ENCODE results near the gene EIF2S3.
"Not testable (repeated sequence)": the region's sequence is repeated elsewhere in the genome, so short reads cannot be mapped to it uniquely, and the experiment has no call there.

Gene EIF2S3

DNA sequence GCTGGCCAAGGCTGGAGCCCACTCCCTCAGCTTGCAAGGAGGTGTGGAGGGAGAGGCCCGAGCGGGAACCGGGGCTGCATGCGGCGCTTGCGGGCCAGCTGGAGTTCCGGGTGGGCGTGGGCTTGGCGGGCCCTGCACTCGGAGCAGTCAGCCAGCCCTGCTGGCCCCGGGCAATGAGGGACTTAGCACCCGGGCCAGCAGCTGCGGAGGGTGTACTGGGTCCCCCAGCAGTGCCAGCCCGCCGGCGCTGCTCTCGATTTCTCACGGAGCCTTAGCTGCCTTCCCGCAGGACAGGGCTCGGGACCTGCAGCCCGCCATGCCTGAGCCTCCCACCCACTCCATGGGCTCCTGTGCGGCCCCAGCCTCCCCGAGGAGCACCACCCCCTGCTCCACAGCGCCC lies 5.1 kb upstream of the EIF2S3 start:
- not testable (repeated sequence) for H3K9me3 ChIP-seq (ENCODE audit: control insufficient read depth, low read length); H3K4me3 ChIP-seq (ENCODE audit: insufficient read depth, low read depth, low read length); H3K27ac ChIP-seq (ENCODE audit: insufficient read depth, low read depth, low read length, poor library complexity, severe bottlenecking); H3K36me3 ChIP-seq (ENCODE audit: control insufficient read depth, insufficient read depth, low read length); H3K4me1 ChIP-seq (ENCODE audit: control insufficient read depth, insufficient read depth, low read length); H3K27me3 ChIP-seq (ENCODE audit: control insufficient read depth, insufficient read depth, low read length, poor library complexity, severe bottlenecking)
- 96 to 97% methylated on average over 23 to 24 of the region's 24 CpGs for WGBS, 2 experiments

- not testable (repeated sequence) for H3K36me3 ChIP-seq (ENCODE audit: control insufficient read depth, insufficient read depth, low read length)
Measured at GRCh38 chrX:24050522-24051318, 4.0 kb upstream of the EIF2S3 start.

GRCh38 chrX:24055043-24055356 lies 244 bp downstream of the EIF2S3 start:
- Histone ChIP-seq H3K9me3 (ENCODE audit: control insufficient read depth, low read length) (no peaks in the 10 kb centered on the region), H3K36me3 (ENCODE audit: control insufficient read depth, insufficient read depth, low read length) (peaks cover 2% of the 10 kb centered on the region), H3K27me3 (ENCODE audit: control insufficient read depth, insufficient read depth, low read length, poor library complexity, severe bottlenecking) (no peaks in the 10 kb centered on the region), H3K4me3 (ENCODE audit: insufficient read depth, low read depth, low read length) (no peak overlapping the region), H3K4me1 (ENCODE audit: control insufficient read depth, insufficient read depth, low read length) (no peaks in the 10 kb centered on the region), H3K27ac (ENCODE audit: insufficient read depth, low read depth, low read length, poor library complexity, severe bottlenecking) (peak overlapping the region; percentile 99)
- 0 to 1% methylated on average over 14 of the region's 14 CpGs for WGBS, 2 experiments

More at GRCh38 chrX:24050522-24051318, 4.0 kb upstream of the EIF2S3 start:
- H3K27ac ChIP-seq (ENCODE audit: insufficient read depth, low read depth, low read length, poor library complexity, severe bottlenecking); H3K27me3 ChIP-seq (ENCODE audit: control insufficient read depth, insufficient read depth, low read length, poor library complexity, severe bottlenecking); H3K4me3 ChIP-seq (ENCODE audit: insufficient read depth, low read depth, low read length); H3K4me1 ChIP-seq (ENCODE audit: control insufficient read depth, insufficient read depth, low read length); H3K9me3 ChIP-seq (ENCODE audit: control insufficient read depth, low read length): not testable (repeated sequence)
- WGBS, 2 experiments: 92 to 93% methylated on average over 22 to 26 of the region's 26 CpGs

DNA sequence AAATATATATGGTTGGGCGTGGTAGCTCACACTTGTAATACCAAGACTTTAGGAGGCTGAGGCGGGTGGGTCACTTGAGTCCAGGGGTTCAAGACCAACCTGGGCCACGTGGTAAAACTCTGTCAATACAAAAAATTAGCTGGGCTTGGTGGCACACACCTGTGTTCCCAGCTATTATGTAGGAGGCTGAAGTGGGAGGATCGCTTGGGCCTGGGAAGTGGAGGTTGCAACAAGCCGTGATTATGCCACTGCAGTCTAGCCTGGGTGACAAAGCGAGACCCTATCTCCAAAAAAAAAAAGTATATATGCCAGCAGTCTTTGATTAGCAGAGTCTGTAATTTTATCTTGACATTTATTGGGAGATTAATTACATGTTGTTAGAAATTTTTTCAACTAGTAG lies 8.7 kb downstream of the EIF2S3 start:
- peaks cover 13% of the 10 kb centered on the region for H3K36me3 ChIP-seq (ENCODE audit: control insufficient read depth, insufficient read depth, low read length)

GRCh38 chrX:24069877-24070276 lies 15.1 kb downstream of the EIF2S3 start:
- 97 to 98% methylated on average over 7 to 9 of the region's 9 CpGs for WGBS, 2 experiments
- H3K27ac ChIP-seq (ENCODE audit: insufficient read depth, low read depth, low read length, poor library complexity, severe bottlenecking): no peak overlapping the region
- no peak overlapping the region for H3K4me3 ChIP-seq (ENCODE audit: insufficient read depth, low read depth, low read length)
- no peaks in the 10 kb centered on the region for H3K27me3 ChIP-seq (ENCODE audit: control insufficient read depth, insufficient read depth, low read length, poor library complexity, severe bottlenecking)
- no peaks in the 10 kb centered on the region for H3K9me3 ChIP-seq (ENCODE audit: control insufficient read depth, low read length)
- peaks cover 8% of the 10 kb centered on the region for H3K36me3 ChIP-seq (ENCODE audit: control insufficient read depth, insufficient read depth, low read length)
- no peaks in the 10 kb centered on the region for H3K4me1 ChIP-seq (ENCODE audit: control insufficient read depth, insufficient read depth, low read length)

More for the DNA sequence above, 8.7 kb downstream of the EIF2S3 start:
- Histone ChIP-seq H3K4me1 (ENCODE audit: control insufficient read depth, insufficient read depth, low read length) (no peaks in the 10 kb centered on the region), H3K27me3 (ENCODE audit: control insufficient read depth, insufficient read depth, low read length, poor library complexity, severe bottlenecking) (no peaks in the 10 kb centered on the region), H3K9me3 (ENCODE audit: control insufficient read depth, low read length) (no peaks in the 10 kb centered on the region), H3K27ac (ENCODE audit: insufficient read depth, low read depth, low read length, poor library complexity, severe bottlenecking) (no peak overlapping the region), H3K4me3 (ENCODE audit: insufficient read depth, low read depth, low read length) (no peak overlapping the region)
- 96% methylated on average over 5 to 6 of the region's 6 CpGs for WGBS, 2 experiments

- no peaks in the 10 kb centered on the region for H3K4me1 ChIP-seq (ENCODE audit: control insufficient read depth, insufficient read depth, low read length)
- H3K36me3 ChIP-seq (ENCODE audit: control insufficient read depth, insufficient read depth, low read length): no peaks in the 10 kb centered on the region
- H3K9me3 ChIP-seq (ENCODE audit: control insufficient read depth, low read length): no peaks in the 10 kb centered on the region
- no peak overlapping the region for H3K27ac ChIP-seq (ENCODE audit: insufficient read depth, low read depth, low read length, poor library complexity, severe bottlenecking)
- 87 to 92% methylated on average over 3 to 4 of the region's 5 CpGs for WGBS, 2 experiments
- H3K27me3 ChIP-seq (ENCODE audit: control insufficient read depth, insufficient read depth, low read length, poor library complexity, severe bottlenecking): no peaks in the 10 kb centered on the region
- no peak overlapping the region for H3K4me3 ChIP-seq (ENCODE audit: insufficient read depth, low read depth, low read length)
Measured at GRCh38 chrX:24079411-24079810, 24.7 kb downstream of the EIF2S3 start.

GRCh38 chrX:24080245-24080644 lies 25.5 kb downstream of the EIF2S3 start:
- not testable (repeated sequence) for H3K27ac ChIP-seq (ENCODE audit: insufficient read depth, low read depth, low read length, poor library complexity, severe bottlenecking); H3K4me3 ChIP-seq (ENCODE audit: insufficient read depth, low read depth, low read length); H3K4me1 ChIP-seq (ENCODE audit: control insufficient read depth, insufficient read depth, low read length); H3K27me3 ChIP-seq (ENCODE audit: control insufficient read depth, insufficient read depth, low read length, poor library complexity, severe bottlenecking); H3K9me3 ChIP-seq (ENCODE audit: control insufficient read depth, low read length); H3K36me3 ChIP-seq (ENCODE audit: control insufficient read depth, insufficient read depth, low read length)
- 82 to 89% methylated on average over 8 of the region's 8 CpGs for WGBS, 2 experiments

DNA sequence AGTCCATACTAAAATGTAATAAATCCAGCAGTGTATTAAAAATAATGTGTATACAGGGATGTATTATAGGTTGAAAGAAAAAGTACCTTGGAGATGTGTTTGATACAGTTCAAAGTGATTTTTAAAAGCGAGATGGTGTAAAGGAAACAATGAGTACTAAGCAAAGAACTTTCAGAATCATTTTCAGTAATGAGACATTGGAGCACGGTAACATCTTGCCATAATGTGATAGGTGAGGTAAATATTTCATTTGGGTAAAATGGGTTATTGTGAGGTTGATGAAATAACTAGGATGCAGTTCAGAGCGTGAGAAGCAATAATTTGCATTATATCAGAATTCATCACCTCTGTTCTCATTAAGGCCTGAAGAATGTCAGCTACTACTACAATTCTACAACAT lies 25.9 kb downstream of the EIF2S3 start:
- Histone ChIP-seq H3K4me3 (ENCODE audit: insufficient read depth, low read depth, low read length) (no peak overlapping the region), H3K4me1 (ENCODE audit: control insufficient read depth, insufficient read depth, low read length) (no peaks in the 10 kb centered on the region), H3K27ac (ENCODE audit: insufficient read depth, low read depth, low read length, poor library complexity, severe bottlenecking) (no peak overlapping the region), H3K9me3 (ENCODE audit: control insufficient read depth, low read length) (no peaks in the 10 kb centered on the region), H3K27me3 (ENCODE audit: control insufficient read depth, insufficient read depth, low read length, poor library complexity, severe bottlenecking) (no peaks in the 10 kb centered on the region), H3K36me3 (ENCODE audit: control insufficient read depth, insufficient read depth, low read length) (no peaks in the 10 kb centered on the region)
- WGBS, 2 experiments: 93% methylated on average over 2 of the region's 3 CpGs

GRCh38 chrX:24081661-24082154 lies 27.0 kb downstream of the EIF2S3 start:
- Histone ChIP-seq H3K27ac (ENCODE audit: insufficient read depth, low read depth, low read length, poor library complexity, severe bottlenecking) (no peak overlapping the region), H3K4me3 (ENCODE audit: insufficient read depth, low read depth, low read length) (no peak overlapping the region), H3K36me3 (ENCODE audit: control insufficient read depth, insufficient read depth, low read length) (no peaks in the 10 kb centered on the region), H3K27me3 (ENCODE audit: control insufficient read depth, insufficient read depth, low read length, poor library complexity, severe bottlenecking) (no peaks in the 10 kb centered on the region), H3K9me3 (ENCODE audit: control insufficient read depth, low read length) (no peaks in the 10 kb centered on the region), H3K4me1 (ENCODE audit: control insufficient read depth, insufficient read depth, low read length) (no peaks in the 10 kb centered on the region)
- WGBS, 2 experiments: 12 to 18% methylated on average over 8 to 9 of the region's 14 CpGs

- no peaks in the 10 kb centered on the region for H3K4me1 ChIP-seq (ENCODE audit: control insufficient read depth, insufficient read depth, low read length)
- WGBS, 2 experiments: 80 to 100% methylated on average over 1 of the region's 2 CpGs
- H3K27me3 ChIP-seq (ENCODE audit: control insufficient read depth, insufficient read depth, low read length, poor library complexity, severe bottlenecking): no peaks in the 10 kb centered on the region
Measured at GRCh38 chrX:24082447-24082846, 27.7 kb downstream of the EIF2S3 start.

More at GRCh38 chrX:24082447-24082846, 27.7 kb downstream of the EIF2S3 start:
- no peaks in the 10 kb centered on the region for H3K36me3 ChIP-seq (ENCODE audit: control insufficient read depth, insufficient read depth, low read length)
- no peak overlapping the region for H3K4me3 ChIP-seq (ENCODE audit: insufficient read depth, low read depth, low read length)
- no peaks in the 10 kb centered on the region for H3K9me3 ChIP-seq (ENCODE audit: control insufficient read depth, low read length)
- no peak overlapping the region for H3K27ac ChIP-seq (ENCODE audit: insufficient read depth, low read depth, low read length, poor library complexity, severe bottlenecking)

All from ectodermal cell (in vitro differentiated cells).